Breast epithelium (tissue), 3 donors: ENCODE measurements around the gene SMCO3.

Source experiments
- POLR2A ChIP-seq: fragments of 450-650 bp; IDR thresholded peaks from one replicate; pipeline ENCODE4 v1.6.1; 2016; ENCODE audit warnings: antibody characterized with exemption, mild to moderate bottlenecking, moderate library complexity
- POLR2AphosphoS5 ChIP-seq, 3 donors: sonication (generic); formaldehyde crosslinking; IDR thresholded peaks; one replicate each; pipeline ENCODE4 v1.6.1; 2017; ENCODE audit warnings: antibody characterized with exemption in 3 of 3
- TF ChIP-seq, protein P1 (sequence below), 3 donors: fragments of 450-650 bp; IDR thresholded peaks; one replicate each; pipeline ENCODE4 v1.5.1; 2016 to 2017; ENCODE audit warnings: antibody characterized with exemption in 3 of 3, mild to moderate bottlenecking in 3 of 3, moderate library complexity in 3 of 3

DNA sequence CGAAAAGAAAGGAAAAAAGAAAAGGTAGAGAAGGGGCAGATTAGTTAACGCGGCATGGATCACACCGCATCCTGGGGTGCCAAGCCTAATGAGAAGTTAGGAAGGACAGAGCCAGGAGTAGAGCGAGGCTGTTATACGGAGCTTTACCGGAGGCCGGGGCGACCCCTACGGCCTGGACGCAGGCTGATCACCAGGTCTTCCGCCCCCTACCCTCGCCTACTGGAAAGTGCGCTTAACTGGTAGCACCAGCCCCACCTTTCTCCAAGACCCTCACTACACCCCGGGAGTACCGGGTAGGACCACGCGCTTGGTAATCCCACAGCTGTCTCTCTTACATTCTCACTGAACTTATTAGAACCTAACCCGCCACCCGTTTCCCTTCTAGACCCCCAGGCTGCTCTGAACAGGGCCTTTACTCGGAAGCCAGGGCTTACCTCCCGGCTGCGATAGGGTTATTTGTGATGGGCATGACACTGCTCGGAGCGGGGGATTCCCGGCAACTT lies 44.5 kb downstream of the SMCO3 start:
- TF ChIP-seq, protein P1, sequence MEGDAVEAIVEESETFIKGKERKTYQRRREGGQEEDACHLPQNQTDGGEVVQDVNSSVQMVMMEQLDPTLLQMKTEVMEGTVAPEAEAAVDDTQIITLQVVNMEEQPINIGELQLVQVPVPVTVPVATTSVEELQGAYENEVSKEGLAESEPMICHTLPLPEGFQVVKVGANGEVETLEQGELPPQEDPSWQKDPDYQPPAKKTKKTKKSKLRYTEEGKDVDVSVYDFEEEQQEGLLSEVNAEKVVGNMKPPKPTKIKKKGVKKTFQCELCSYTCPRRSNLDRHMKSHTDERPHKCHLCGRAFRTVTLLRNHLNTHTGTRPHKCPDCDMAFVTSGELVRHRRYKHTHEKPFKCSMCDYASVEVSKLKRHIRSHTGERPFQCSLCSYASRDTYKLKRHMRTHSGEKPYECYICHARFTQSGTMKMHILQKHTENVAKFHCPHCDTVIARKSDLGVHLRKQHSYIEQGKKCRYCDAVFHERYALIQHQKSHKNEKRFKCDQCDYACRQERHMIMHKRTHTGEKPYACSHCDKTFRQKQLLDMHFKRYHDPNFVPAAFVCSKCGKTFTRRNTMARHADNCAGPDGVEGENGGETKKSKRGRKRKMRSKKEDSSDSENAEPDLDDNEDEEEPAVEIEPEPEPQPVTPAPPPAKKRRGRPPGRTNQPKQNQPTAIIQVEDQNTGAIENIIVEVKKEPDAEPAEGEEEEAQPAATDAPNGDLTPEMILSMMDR (IDR thresholded peaks at IDR 0.05), result no peak
- no peak for TF ChIP-seq POLR2A
- TF ChIP-seq POLR2AphosphoS5 (IDR thresholded peaks at IDR 0.05), result no peak
